Chondrocyte (in vitro differentiated cells): Measurements from ENCODE around the gene IL2. TPM values are rescaled to one million over a fixed set of nuclear protein-coding genes. Genes with fewer than 3 reads are reported as not detected.

Source experiments
- DNase-seq: peaks from one replicate; pipeline ENCODE4 v3.0.0; 2021; ENCODE audit warnings: mixed read lengths, low spot score
- H3K27ac Mint-ChIP-seq: one replicate; pipeline ENCODE4 v1.8.0; 2021; ENCODE audit warnings: mild to moderate bottlenecking, moderate library complexity, mixed read lengths; ENCODE audit not compliant: unreplicated experiment
- H3K27me3 Mint-ChIP-seq: 2 replicates; pipeline ENCODE4 v1.8.0; 2021; ENCODE audit warnings: low read depth, mixed read lengths
- H3K36me3 Mint-ChIP-seq: 2 replicates; pipeline ENCODE4 v1.8.0; 2021; ENCODE audit warnings: low read depth, mixed read lengths
- H3K4me1 Mint-ChIP-seq: 2 replicates; pipeline ENCODE4 v1.8.0; 2021; ENCODE audit warnings: low read depth, mild to moderate bottlenecking, mixed read lengths
- H3K4me3 Mint-ChIP-seq: one replicate; pipeline ENCODE4 v1.8.0; 2021; ENCODE audit warnings: mild to moderate bottlenecking, moderate library complexity, mixed read lengths; ENCODE audit not compliant: unreplicated experiment
- H3K9me3 Mint-ChIP-seq: 2 replicates; pipeline ENCODE4 v1.8.0; 2021; ENCODE audit warnings: low read depth, mixed read lengths
- CTCF ChIP-seq: fragments of 200-600 bp; sonication (generic); IDR thresholded peaks from 2 replicates; pipeline ENCODE4 v1.5.0; 2021; ENCODE audit warnings: antibody characterized with exemption, mild to moderate bottlenecking, moderate library complexity
- total RNA-seq: library from RNA; stranded (reverse); gene quantifications from 3 replicates; pipeline ENCODE4 v1.2.1, GENCODE V29; 2021

The IL2 gene
- total RNA-seq, 1 donor from 2014 or later = not detected

DNA sequence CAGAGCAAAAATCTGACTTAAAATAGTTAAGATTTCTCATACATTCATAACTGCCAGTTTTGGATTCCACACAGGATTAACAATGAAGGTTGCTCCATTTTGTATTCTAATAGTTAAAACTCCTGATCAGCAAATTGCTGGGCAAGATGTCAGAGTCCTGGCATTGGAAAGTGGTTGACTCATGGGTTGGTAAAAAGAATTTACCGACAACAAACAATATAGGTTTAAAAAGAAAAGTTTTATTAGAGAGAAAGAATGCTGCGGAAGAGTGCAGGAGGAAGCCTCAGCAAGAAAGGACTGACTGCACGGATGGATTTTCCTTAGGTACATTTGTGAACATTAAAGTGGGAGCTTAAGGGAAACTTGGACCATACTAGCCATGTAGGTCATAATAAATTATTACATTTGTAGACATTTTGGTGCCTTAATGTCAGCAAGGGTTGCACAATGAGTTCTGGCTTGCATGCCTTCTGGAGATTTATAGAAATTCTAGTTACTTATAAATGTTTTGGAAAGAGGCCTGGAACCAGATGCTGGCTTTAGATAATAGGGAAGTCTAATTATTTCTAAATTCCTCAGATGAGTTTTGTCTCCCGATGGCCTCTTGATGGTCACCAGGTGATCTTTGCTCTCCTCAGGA lies 25.4 kb upstream of the IL2 start:
- TF ChIP-seq CTCF = no peak
- Mint-ChIP-seq H3K27ac (no peak overlapping the region), H3K27me3 (peaks cover 19% of the 10 kb centered on the region), H3K4me1 (no peaks in the 10 kb centered on the region), H3K36me3 (no peaks in the 10 kb centered on the region), H3K9me3 (peaks cover 2% of the 10 kb centered on the region), H3K4me3 (no peak overlapping the region)
- DNase-seq = no peak

GRCh38 chr4:122480655-122481487 lies 24.3 kb upstream of the IL2 start:
- Mint-ChIP-seq H3K36me3 (no peaks in the 10 kb centered on the region), H3K27me3 (peaks cover 17% of the 10 kb centered on the region), H3K4me1 (no peaks in the 10 kb centered on the region), H3K9me3 (no peaks in the 10 kb centered on the region), H3K4me3 (no peak overlapping the region), H3K27ac (no peak overlapping the region)
- no peak for DNase-seq
- no peak for TF ChIP-seq CTCF

DNA sequence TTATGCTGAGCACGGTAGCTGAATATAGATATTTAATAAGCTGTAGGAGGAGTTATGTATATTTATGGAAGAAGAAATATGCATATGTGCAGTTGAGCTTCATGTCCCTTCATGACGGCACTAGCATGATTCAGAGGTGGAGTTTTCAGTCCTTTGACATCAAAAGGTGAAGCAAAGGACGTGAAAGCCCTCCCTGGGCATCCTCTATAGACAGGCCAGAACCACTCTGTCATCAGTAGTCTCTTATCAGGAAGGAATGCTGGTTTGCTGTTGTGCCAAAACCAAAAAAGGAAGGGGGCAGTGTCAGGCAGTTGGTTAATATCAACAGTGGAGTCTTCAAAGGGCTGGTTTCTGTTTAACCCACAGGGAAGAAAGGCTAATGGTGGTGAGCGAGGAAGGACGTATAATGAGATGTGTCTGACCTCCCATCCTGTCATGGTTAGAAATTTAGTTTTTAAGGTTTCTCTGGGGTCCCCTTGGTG lies 23.5 kb upstream of the IL2 start:
- DNase-seq = no peak
- no peak overlapping the region for H3K27ac Mint-ChIP-seq
- no peak for TF ChIP-seq CTCF
- H3K4me3 Mint-ChIP-seq = no peak overlapping the region
- H3K9me3 Mint-ChIP-seq = no peaks in the 10 kb centered on the region
- peaks cover 14% of the 10 kb centered on the region for H3K27me3 Mint-ChIP-seq
- no peaks in the 10 kb centered on the region for H3K36me3 Mint-ChIP-seq
- H3K4me1 Mint-ChIP-seq = no peaks in the 10 kb centered on the region

DNA sequence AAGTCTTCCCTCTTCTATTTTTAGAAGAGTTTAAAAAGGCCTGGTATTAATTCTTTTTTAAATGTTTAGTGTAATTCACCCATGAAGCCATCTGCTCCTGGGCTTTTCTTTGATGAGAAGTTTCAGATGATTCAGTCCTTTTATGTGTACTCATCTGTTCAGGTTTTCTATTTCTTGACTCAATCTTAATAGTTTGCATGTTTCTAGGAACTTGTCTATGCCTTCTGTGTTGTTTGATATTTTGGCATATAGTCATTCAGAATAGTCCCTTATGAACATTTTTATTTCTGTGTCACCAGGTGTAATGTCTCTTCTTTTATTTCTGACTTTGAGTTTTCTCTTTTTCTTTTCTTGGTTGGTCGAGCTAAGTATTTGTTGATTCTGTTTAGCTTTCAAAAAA lies 20.2 kb upstream of the IL2 start:
- no peaks in the 10 kb centered on the region for H3K36me3 Mint-ChIP-seq
- peaks cover 5% of the 10 kb centered on the region for H3K27me3 Mint-ChIP-seq
- DNase-seq = no peak
- TF ChIP-seq CTCF = no peak
- no peak overlapping the region for H3K4me3 Mint-ChIP-seq
- no peaks in the 10 kb centered on the region for H3K4me1 Mint-ChIP-seq
- H3K27ac Mint-ChIP-seq = no peak overlapping the region
- H3K9me3 Mint-ChIP-seq = peaks cover 3% of the 10 kb centered on the region

GRCh38 chr4:122476126-122476525 lies 19.6 kb upstream of the IL2 start:
- Mint-ChIP-seq H3K4me3 (no peak overlapping the region), H3K9me3 (peaks cover 3% of the 10 kb centered on the region), H3K36me3 (no peaks in the 10 kb centered on the region), H3K27me3 (peaks cover 5% of the 10 kb centered on the region), H3K4me1 (no peaks in the 10 kb centered on the region), H3K27ac (no peak overlapping the region)
- TF ChIP-seq CTCF = no peak
- no peak for DNase-seq
